HepG2 (cell line): ENCODE results near the gene GYPA. TPM values are rescaled to one million over a fixed set of nuclear protein-coding genes. Genes with fewer than 3 reads are reported as not detected.

ENCODE experiments used
- ATAC-seq: fragments of 200-7000 bp; cut with Tn5 transposase; 3 replicates; pipeline ENCODE4 v1.9.1; 2020; ENCODE audit warnings: mild to moderate bottlenecking, moderate library complexity
- BruUV-seq: library from RNA; stranded (reverse); fragments of 400-500 nt; replicated peaks from 2 replicates; lab custom pipeline; 2021; lab: Mats Ljungman, UMichigan
- CTCF ChIA-PET: fragments of 300-600 bp; formaldehyde crosslinking; extraction: SDS; loops from one replicate; lab custom pipeline; 2021; ENCODE audit warnings: low total read pairs, inconsistent platforms, low intra/inter-chr PET ratio; lab: Yijun Ruan, JAX
- POLR2A ChIA-PET: fragments of 350-600 bp; sonication (Branson Sonifier 250); formaldehyde crosslinking; loops from one replicate; lab custom pipeline; 2020; ENCODE audit warnings: antibody characterized with exemption, inconsistent platforms; lab: Yijun Ruan, JAX
- DNase-seq: peaks from one replicate; pipeline ENCODE4 v3.0.0-alpha.2; 2015; ENCODE audit warnings: low spot score
- FAIRE-seq: peaks from 3 replicates; lab custom pipeline; 2011; peaks lifted over from hg19 to GRCh38; lab: Jason Lieb, UNC
- H2AFZ ChIP-seq: one replicate; pipeline ENCODE4 v1.6.1; 2011; ENCODE audit warnings: low read length, inconsistent platforms
- H3K27ac ChIP-seq: fragments of 300-600 bp; 3 replicates; pipeline ENCODE4 v1.8.0; 2011; ENCODE audit warnings: mixed run types, mild to moderate bottlenecking, mixed read lengths, low read length, inconsistent platforms; ENCODE audit not compliant: insufficient read depth; ENCODE audit errors: extremely low read length
- H3K27me3 ChIP-seq, 2 experiments: fragments of 200-600 bp in 1 of 2; 2 replicates in 1 of 2; 3 replicates in 1 of 2; pipeline versions ENCODE4 v1.6.0 to v1.8.0; 2011; ENCODE audit warnings: low read length in 2 of 2, mild to moderate bottlenecking in 2 of 2, moderate library complexity in 2 of 2, inconsistent platforms in 1 of 2; ENCODE audit not compliant: insufficient read depth in 2 of 2, control insufficient read depth in 1 of 2
- H3K36me3 ChIP-seq, 2 experiments: fragments of 200-600 bp in 1 of 2; replicated peaks in 1 of 2; 2 replicates in 1 of 2; 3 replicates in 1 of 2; pipeline versions ENCODE4 v1.5.1 to v1.8.0; 2011; ENCODE audit warnings: low read length in 2 of 2, inconsistent platforms in 1 of 2; ENCODE audit not compliant: insufficient read depth in 2 of 2, control insufficient read depth in 1 of 2
- H3K4me1 ChIP-seq: 2 replicates; pipeline ENCODE4 v1.5.1; 2012; ENCODE audit warnings: low read length, inconsistent platforms; ENCODE audit not compliant: insufficient read depth
- H3K4me2 ChIP-seq: 2 replicates; pipeline ENCODE4 v1.6.0; 2011; ENCODE audit warnings: low read depth, low read length, inconsistent platforms
- H3K4me3 ChIP-seq, 3 experiments: fragments of 200-600 bp in 1 of 3; sonication (generic), shearing (Covaris generic) in 1 of 3; replicated peaks in 1 of 3; 2 replicates each; pipeline ENCODE4 v1.5.1; 2011 to 2016; ENCODE audit warnings: low read length in 3 of 3, inconsistent platforms in 2 of 3, low read depth in 2 of 3, mild to moderate bottlenecking in 2 of 3, control low read depth in 1 of 3, mixed read lengths in 1 of 3; ENCODE audit not compliant: insufficient read depth in 1 of 3
- H3K79me2 ChIP-seq: one replicate; pipeline ENCODE4 v1.6.1; 2011; ENCODE audit warnings: low read length, inconsistent platforms; ENCODE audit not compliant: insufficient read depth
- H3K9ac ChIP-seq: 2 replicates; pipeline ENCODE4 v1.6.0; 2011; ENCODE audit warnings: mild to moderate bottlenecking, low read depth, low read length, inconsistent platforms; ENCODE audit not compliant: insufficient read depth
- H3K9me3 ChIP-seq: 2 replicates; pipeline ENCODE4 v1.5.1; 2012; ENCODE audit warnings: mild to moderate bottlenecking, low read length
- H4K20me1 ChIP-seq: 2 replicates; pipeline ENCODE4 v1.6.0; 2011; ENCODE audit warnings: inconsistent platforms, mild to moderate bottlenecking, low read length, moderate library complexity; ENCODE audit not compliant: insufficient read depth
- ATAD3A ChIP-seq: sonication (generic); formaldehyde crosslinking; IDR thresholded peaks from 2 replicates; pipeline ENCODE4 v1.4.0; 2020; ENCODE audit warnings: missing genetic modification reagents
- BCLAF1 ChIP-seq: fragments of 450-650 bp; IDR thresholded peaks from 2 replicates; pipeline ENCODE4 v1.6.1; 2017; ENCODE audit warnings: mild to moderate bottlenecking
- E2F5 ChIP-seq: sonication (generic); formaldehyde crosslinking; conservative IDR thresholded peaks from 2 replicates; pipeline ENCODE4 v1.4.0; 2020; ENCODE audit warnings: missing genetic modification reagents
- KLF13 ChIP-seq: sonication (generic); formaldehyde crosslinking; IDR thresholded peaks from 2 replicates; pipeline ENCODE4 v1.4.0; 2020; ENCODE audit warnings: mild to moderate bottlenecking, missing genetic modification reagents
- USF2 ChIP-seq, 2 experiments: sonication (generic) in 1 of 2; formaldehyde crosslinking in 1 of 2; IDR thresholded peaks; 2 replicates each; pipeline versions ENCODE4 v1.5.1 to v1.6.1; 2011 to 2020; ENCODE audit warnings: borderline replicate concordance in 1 of 2, low read depth in 1 of 2, low read length in 1 of 2, mild to moderate bottlenecking in 1 of 2, missing genetic modification reagents in 1 of 2, moderate library complexity in 1 of 2
- ZBTB33 ChIP-seq: sonication (generic); formaldehyde crosslinking; IDR thresholded peaks from 2 replicates; pipeline ENCODE4 v1.4.0; 2020; ENCODE audit warnings: missing genetic modification reagents
- ZFP36L2 ChIP-seq: sonication (generic); formaldehyde crosslinking; IDR thresholded peaks from 2 replicates; pipeline ENCODE4 v1.4.0; 2020; ENCODE audit warnings: missing genetic modification reagents
- ZHX2 ChIP-seq, 2 experiments: sonication (generic) in 1 of 2; formaldehyde crosslinking in 1 of 2; IDR thresholded peaks; 2 replicates each; pipeline versions ENCODE4 v1.6.1 to v1.9.0; 2014 to 2022; ENCODE audit warnings: antibody characterized with exemption in 1 of 2, borderline replicate concordance in 1 of 2, inconsistent platforms in 1 of 2, low read depth in 1 of 2, missing genetic modification reagents in 1 of 2
- ZNF530 ChIP-seq: sonication (generic); formaldehyde crosslinking; IDR thresholded peaks from 2 replicates; pipeline ENCODE4 v1.5.0; 2020; ENCODE audit warnings: low read depth, mild to moderate bottlenecking, missing genetic modification reagents
- WGBS: methylation state at CpG from one replicate; pipeline ENCODE4 v1.1.6; 2017; ENCODE audit warnings: low lambda C conversion rate; 5-methylcytosine and 5-hydroxymethylcytosine counted together
- in situ Hi-C: cut with HindIII; loops from 2 replicates; pipeline ENCODE4 v1.10.0; 2017; ENCODE audit warnings: low pct_unique_long_range_greater_than_20kb; ENCODE audit not compliant: extremely low pct_ligation_motif_present
- intact Hi-C: fragments of 100-400 bp; cut with micrococcal nuclease; formaldehyde crosslinking; loops from one replicate; pipeline ENCODE4 v1.10.0; 2022; ENCODE audit not compliant: unreplicated experiment
- polyA plus RNA-seq, 8 experiments: library from polyadenylated mRNA; depleted of rRNA in 3 of 8; stranded (reverse) in 7 of 8; unstranded in 1 of 8; fragments of >200 nt; fragmentation: Illumina TruSeq in 4 of 8; extraction: Trizol in 4 of 8; gene quantifications; 2 replicates each; pipeline versions ENCODE4 v1.2.1 to v1.2.3, GENCODE V29; 2011 to 2016; ENCODE audit warnings: low read depth in 4 of 8, missing spikeins in 1 of 8, mixed read lengths in 1 of 8; ENCODE audit not compliant: insufficient read depth in 1 of 8
- total RNA-seq, 5 experiments: library from RNA; depleted of rRNA; stranded (reverse); fragments of >200 nt; fragmentation: Illumina TruSeq; extraction: Trizol; gene quantifications; 2 replicates each; pipeline ENCODE4 v1.2.3, GENCODE V29; 2016; ENCODE audit warnings: low read depth in 1 of 5

GYPA gene
- total and polyA plus RNA-seq, 2 of the 13 experiments (the other 11 are each of a cell fraction or from before 2014, with no cell fraction given) = not detected

- no TSS peak for BruUV-seq
- Histone ChIP-seq H3K9me3 (no peaks in the 10 kb centered on the region), H3K4me1 (no peaks in the 10 kb centered on the region), H4K20me1 (no peaks in the 10 kb centered on the region), H3K9ac (no peak overlapping the region), H3K27ac (no peak overlapping the region), H2AFZ (no peak overlapping the region), H3K79me2 (no peaks in the 10 kb centered on the region), H3K36me3 (no peaks in the 10 kb centered on the region), H3K27me3 (no peaks in the 10 kb centered on the region; a peak in 1 of 5 replicates), H3K4me3 (no peak overlapping the region), H3K4me2 (no peak overlapping the region)
- in situ Hi-C loops (loop anchor here (10.0 to 25.0 kb wide), 3 partner anchors 611 to 1438 kb away; partner anchors contain the start of gene MMAA), intact Hi-C loops (loop anchor here (10.0 kb wide), 3 partner anchors 398 to 1438 kb away; partner anchors contain the start of genes ABCE1, ANAPC10 and MMAA)
- no peak for ATAC-seq
- WGBS = 0% methylated on average over 1 of the region's 1 CpG
- ChIA-PET CTCF (no interaction called here), POLR2A (no interaction called here)
- FAIRE-seq = no peak
- DNase-seq = no peak
- TF ChIP-seq ZHX2 (IDR thresholded peaks at IDR 0.05; ENCODE audit: low read depth) = no peak
- TF ChIP-seq ZHX2 (CRISPR knock-in tag; IDR thresholded peaks at IDR 0.05; ENCODE audit: borderline replicate concordance) = no peak
- TF ChIP-seq USF2 (IDR thresholded peaks at IDR 0.05; ENCODE audit: low read depth, low read length) = no peak
- no peak for TF ChIP-seq USF2 (CRISPR knock-in tag; IDR thresholded peaks at IDR 0.05; ENCODE audit: borderline replicate concordance)
- TF ChIP-seq ATAD3A (CRISPR knock-in tag) = no peak
- TF ChIP-seq ZNF530 (CRISPR knock-in tag) = no peak
- TF ChIP-seq E2F5 = no peak
- TF ChIP-seq ZFP36L2 (CRISPR knock-in tag) = no peak
- no peak for TF ChIP-seq BCLAF1
- no peak for TF ChIP-seq ZBTB33 (CRISPR knock-in tag)
- TF ChIP-seq KLF13 = no peak
Measured at GRCh38 chr4:144176476-144176875, 36.0 kb upstream of the GYPA start.
